Activated naive CD8-positive, alpha-beta T cell treated with anti-CD3 and anti-CD28 coated beads, Interleukin-2, amount 10 ng/mL, durations not matched to agents 7 days and 5 days (primary cell): ENCODE results near the gene ANKRD11. TPM values are rescaled to one million over a fixed set of nuclear protein-coding genes. Genes with fewer than 3 reads are reported as not detected.

Source experiments
- ATAC-seq: fragments of 150-1000 bp; cut with Tn5 transposase; one replicate; pipeline ENCODE4 v1.10.0; 2021; ENCODE audit warnings: low read depth, moderate library complexity
- POLR2A ChIA-PET: fragments of 350-600 bp; sonication (Branson Sonifier 250); formaldehyde crosslinking; loops from one replicate; lab custom pipeline; 2021; ENCODE audit warnings: antibody characterized with exemption; lab: Charles Lee
- DNase-seq: peaks from one replicate; pipeline ENCODE4 v3.0.0; 2021
- H3K27ac Mint-ChIP-seq: one replicate; pipeline ENCODE4 v1.8.0; 2022; ENCODE audit warnings: mild to moderate bottlenecking, mixed read lengths
- H3K27me3 Mint-ChIP-seq: one replicate; pipeline ENCODE4 v1.8.0; 2022; ENCODE audit warnings: mild to moderate bottlenecking, moderate library complexity, mixed read lengths
- H3K36me3 Mint-ChIP-seq: one replicate; pipeline ENCODE4 v1.8.0; 2021; ENCODE audit warnings: mild to moderate bottlenecking, mixed read lengths
- H3K4me1 Mint-ChIP-seq: one replicate; pipeline ENCODE4 v1.8.0; 2021; ENCODE audit warnings: mixed read lengths
- H3K4me3 Mint-ChIP-seq: one replicate; pipeline ENCODE4 v1.8.0; 2022; ENCODE audit warnings: mild to moderate bottlenecking, moderate library complexity, mixed read lengths
- H3K9me3 Mint-ChIP-seq: one replicate; pipeline ENCODE4 v1.8.0; 2021; ENCODE audit warnings: mixed read lengths
- total RNA-seq, 2 experiments: library from RNA; stranded (reverse); gene quantifications; one replicate each; pipeline ENCODE4 v1.2.3, GENCODE V29; 2021

ANKRD11 gene
- total RNA-seq, 2 experiments from 2014 or later, result 213 to 217 TPM

DNA sequence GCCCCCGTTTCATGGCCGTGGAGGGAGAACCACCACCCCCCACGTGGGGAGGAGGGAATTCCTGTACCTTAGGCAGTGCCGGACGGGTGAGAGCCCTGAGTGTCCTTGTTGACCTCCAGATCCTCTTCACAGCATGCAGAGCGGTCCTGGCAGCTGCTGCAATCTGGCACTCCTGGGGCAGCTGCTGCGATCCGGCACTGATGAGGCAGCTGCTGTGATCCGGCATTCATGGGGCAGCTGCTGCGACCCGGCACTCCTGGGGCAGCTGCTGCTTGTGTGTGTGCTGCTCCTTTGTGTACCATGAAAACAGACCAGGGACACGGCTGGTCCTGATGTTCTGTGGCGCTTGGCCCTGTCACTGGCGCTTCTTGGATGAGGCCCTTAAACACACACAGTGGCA lies 260.1 kb downstream of the ANKRD11 start:
- H3K27me3 Mint-ChIP-seq, result no peaks in the 10 kb centered on the region
- H3K9me3 Mint-ChIP-seq, result peaks cover 22% of the 10 kb centered on the region
- no peaks in the 10 kb centered on the region for H3K4me1 Mint-ChIP-seq
- POLR2A ChIA-PET, result no interaction called here
- H3K4me3 Mint-ChIP-seq, result no peak overlapping the region
- ATAC-seq (no peak), DNase-seq (no peak)
- no peak overlapping the region for H3K27ac Mint-ChIP-seq
- peaks cover 69% of the 10 kb centered on the region for H3K36me3 Mint-ChIP-seq

DNA sequence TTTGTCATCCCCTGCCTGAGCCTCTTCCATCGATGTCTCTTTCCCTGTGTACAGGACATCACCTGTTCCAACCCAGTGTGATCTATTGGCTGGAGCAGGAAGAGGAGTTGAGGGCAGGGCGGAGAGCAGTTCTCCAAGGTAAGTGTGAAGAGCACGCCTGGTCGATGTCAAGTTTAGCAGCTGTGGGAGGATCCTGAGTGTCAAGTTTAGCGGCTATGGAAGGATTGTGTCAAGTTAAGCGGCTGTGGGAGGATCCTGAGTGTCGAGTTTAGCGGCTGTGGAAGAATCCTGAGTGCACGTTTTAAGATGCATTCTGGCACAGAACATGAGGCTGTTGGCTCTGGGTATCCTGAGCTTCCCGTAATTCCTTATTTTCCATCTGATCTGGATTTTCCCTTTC lies 265.7 kb downstream of the ANKRD11 start:
- H3K4me3 Mint-ChIP-seq, result no peak overlapping the region
- ATAC-seq (no peak), DNase-seq (no peak)
- peaks cover 59% of the 10 kb centered on the region for H3K36me3 Mint-ChIP-seq
- peaks cover 7% of the 10 kb centered on the region for H3K4me1 Mint-ChIP-seq
- H3K9me3 Mint-ChIP-seq, result peaks cover 21% of the 10 kb centered on the region
- POLR2A ChIA-PET, result no interaction called here
- no peaks in the 10 kb centered on the region for H3K27me3 Mint-ChIP-seq
- H3K27ac Mint-ChIP-seq, result no peak overlapping the region

DNA sequence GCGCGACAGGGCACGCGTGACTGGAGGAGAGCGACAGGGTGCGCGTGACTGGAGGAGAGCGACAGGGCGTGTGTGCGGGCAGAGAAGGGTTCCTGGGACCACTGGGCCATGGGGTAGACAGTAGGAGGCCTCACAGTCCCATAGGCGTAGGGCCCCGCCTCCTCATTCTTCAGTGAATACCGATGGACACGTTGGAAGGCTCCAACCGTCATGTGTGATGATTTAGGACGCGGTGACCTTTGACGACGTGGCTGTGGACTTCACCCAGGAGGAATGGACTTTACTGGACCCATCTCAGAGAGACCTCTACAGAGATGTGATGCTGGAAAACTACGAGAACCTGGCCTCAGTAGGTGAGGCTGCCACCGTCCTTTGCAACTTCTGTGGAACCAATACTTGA lies 267.4 kb downstream of the ANKRD11 start:
- POLR2A ChIA-PET, result no interaction called here
- peaks cover 11% of the 10 kb centered on the region for H3K9me3 Mint-ChIP-seq
- DNase-seq (no peak), ATAC-seq (no peak)
- H3K4me1 Mint-ChIP-seq, result peaks cover 12% of the 10 kb centered on the region
- peaks cover 45% of the 10 kb centered on the region for H3K36me3 Mint-ChIP-seq
- no peak overlapping the region for H3K4me3 Mint-ChIP-seq
- H3K27me3 Mint-ChIP-seq, result no peaks in the 10 kb centered on the region
- no peak overlapping the region for H3K27ac Mint-ChIP-seq

DNA sequence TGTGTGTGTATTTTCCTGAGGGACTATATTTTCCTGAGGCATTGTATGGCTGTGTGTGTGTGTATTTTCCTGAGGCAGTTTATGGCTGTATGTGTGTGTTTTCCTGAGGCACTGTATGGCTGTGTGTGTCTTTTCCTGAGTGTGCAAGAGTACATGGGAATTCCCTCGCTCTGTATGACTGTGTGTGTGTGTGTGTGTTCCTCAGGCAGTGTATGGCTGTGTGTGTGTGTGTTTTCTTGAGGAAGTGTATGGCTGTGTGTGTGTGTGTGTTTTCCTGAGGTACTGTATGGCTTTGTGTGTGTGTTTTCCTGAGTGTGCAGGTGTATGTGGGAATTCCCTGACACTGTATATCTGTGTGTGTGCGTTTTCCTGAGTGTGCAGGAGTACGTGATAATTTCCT lies 268.8 kb downstream of the ANKRD11 start:
- H3K27me3 Mint-ChIP-seq, result no peaks in the 10 kb centered on the region
- DNase-seq, result no peak
- H3K36me3 Mint-ChIP-seq, result peaks cover 31% of the 10 kb centered on the region
- no peak overlapping the region for H3K4me3 Mint-ChIP-seq
- no peak overlapping the region for H3K27ac Mint-ChIP-seq
- ATAC-seq, result no peak
- peaks cover 14% of the 10 kb centered on the region for H3K4me1 Mint-ChIP-seq
- H3K9me3 Mint-ChIP-seq, result peaks cover 3% of the 10 kb centered on the region
- POLR2A ChIA-PET, result no interaction called here

DNA sequence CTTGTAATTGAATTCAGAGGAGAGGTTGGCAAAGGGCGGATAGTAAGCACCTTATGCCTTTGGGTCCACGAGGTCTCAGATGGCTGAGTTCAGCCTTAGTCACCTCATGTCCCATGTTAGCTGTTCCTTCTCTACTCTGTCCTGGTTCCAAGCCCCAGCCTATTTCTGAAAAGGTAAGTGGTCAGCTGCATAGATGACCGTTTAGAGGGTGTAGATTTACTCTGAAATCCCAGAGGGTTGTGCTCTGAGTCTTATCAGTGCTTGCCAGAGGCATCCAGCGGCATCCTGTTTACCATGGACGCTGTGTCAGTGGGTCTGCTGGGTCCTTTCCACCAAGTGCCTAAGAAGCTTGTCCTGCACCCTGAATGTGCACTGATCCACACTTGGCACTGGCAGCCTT lies 271.0 kb downstream of the ANKRD11 start:
- POLR2A ChIA-PET, result no interaction called here
- Mint-ChIP-seq H3K4me1 (peaks cover 18% of the 10 kb centered on the region), H3K4me3 (peak overlapping the region; percentile 62), H3K9me3 (no peaks in the 10 kb centered on the region), H3K27me3 (peaks cover 3% of the 10 kb centered on the region), H3K36me3 (peaks cover 13% of the 10 kb centered on the region), H3K27ac (no peak overlapping the region)
- DNase-seq (no peak), ATAC-seq (no peak)

Other genes with a start within 250 kb of the ANKRD11 start
- 100 to 1,000 TPM; 112 to 113 TPM for gene SPG7, start 17.8 kb upstream of the ANKRD11 start, total RNA-seq
- 1,000 to 10,000 TPM; 2,631 to 2,711 TPM for gene RPL13, start 70.1 kb upstream of the ANKRD11 start, total RNA-seq
- 1 to 10 TPM; 3.9 to 4.3 TPM for gene CPNE7, start 85.2 kb upstream of the ANKRD11 start, total RNA-seq
- gene DPEP1, start 123.1 kb upstream of the ANKRD11 start, total RNA-seq, result not detected
- 10 to 100 TPM; 88.1 to 96.3 TPM for gene CHMP1A, start 167.1 kb upstream of the ANKRD11 start, total RNA-seq
- gene SPATA33, start 167.3 kb upstream of the ANKRD11 start, total RNA-seq, result 10 to 100 TPM in 1 of 2 experiments, 1 to 10 TPM in 1; 9.8 to 11.6 TPM
- 100 to 1,000 TPM; 103 to 104 TPM for gene CDK10, start 196.1 kb upstream of the ANKRD11 start, total RNA-seq
- 1 to 10 TPM; 7.6 to 8.0 TPM for gene SPATA2L, start 211.1 kb upstream of the ANKRD11 start, total RNA-seq
- 10 to 100 TPM; 10.3 to 12.8 TPM for gene VPS9D1, start 230.3 kb upstream of the ANKRD11 start, total RNA-seq
- 100 to 1,000 TPM in 1 of 2 experiments, 10 to 100 TPM in 1; 98.0 to 107 TPM for gene ZNF276, start 231.0 kb upstream of the ANKRD11 start, total RNA-seq